Measurements from ENCODE around the gene FGF7. TPM values are rescaled to one million over a fixed set of nuclear protein-coding genes. Genes with fewer than 3 reads are reported as not detected.

Gene FGF7
- total RNA-seq, 4 donors from 2014 or later, result 102 to 240 (median 175) TPM

DNA sequence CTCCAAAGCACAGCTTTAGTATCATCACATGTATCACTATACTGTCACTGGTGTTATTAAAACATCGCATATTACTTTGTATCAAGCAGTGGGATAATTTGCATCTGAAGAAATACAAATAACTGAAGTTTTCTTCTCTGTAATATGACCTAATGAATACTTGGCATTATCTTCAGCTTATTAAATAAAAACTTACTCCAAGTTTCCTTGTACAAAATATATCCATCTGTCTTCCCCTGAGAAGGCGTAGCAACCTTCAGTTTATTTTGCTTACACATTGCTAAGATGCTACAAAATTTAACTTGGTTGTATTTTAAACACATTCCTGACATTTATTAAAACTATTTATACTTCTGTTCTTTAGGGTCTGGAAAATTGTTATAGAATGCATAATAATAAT is 13.7 kb downstream of the FGF7 start:
- TF ChIP-seq, protein P1, sequence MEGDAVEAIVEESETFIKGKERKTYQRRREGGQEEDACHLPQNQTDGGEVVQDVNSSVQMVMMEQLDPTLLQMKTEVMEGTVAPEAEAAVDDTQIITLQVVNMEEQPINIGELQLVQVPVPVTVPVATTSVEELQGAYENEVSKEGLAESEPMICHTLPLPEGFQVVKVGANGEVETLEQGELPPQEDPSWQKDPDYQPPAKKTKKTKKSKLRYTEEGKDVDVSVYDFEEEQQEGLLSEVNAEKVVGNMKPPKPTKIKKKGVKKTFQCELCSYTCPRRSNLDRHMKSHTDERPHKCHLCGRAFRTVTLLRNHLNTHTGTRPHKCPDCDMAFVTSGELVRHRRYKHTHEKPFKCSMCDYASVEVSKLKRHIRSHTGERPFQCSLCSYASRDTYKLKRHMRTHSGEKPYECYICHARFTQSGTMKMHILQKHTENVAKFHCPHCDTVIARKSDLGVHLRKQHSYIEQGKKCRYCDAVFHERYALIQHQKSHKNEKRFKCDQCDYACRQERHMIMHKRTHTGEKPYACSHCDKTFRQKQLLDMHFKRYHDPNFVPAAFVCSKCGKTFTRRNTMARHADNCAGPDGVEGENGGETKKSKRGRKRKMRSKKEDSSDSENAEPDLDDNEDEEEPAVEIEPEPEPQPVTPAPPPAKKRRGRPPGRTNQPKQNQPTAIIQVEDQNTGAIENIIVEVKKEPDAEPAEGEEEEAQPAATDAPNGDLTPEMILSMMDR (IDR thresholded peaks at IDR 0.05), result no peak
- no peak for TF ChIP-seq POLR2A (IDR thresholded peaks at IDR 0.05)
- TF ChIP-seq EP300 (IDR thresholded peaks at IDR 0.05), result no peak
- H3K27ac ChIP-seq, result peak overlapping the region in 2 of 4 donors; percentile 65 to 89

GRCh38 chr15:49438962-49439631 is 16.1 kb downstream of the FGF7 start:
- H3K4me1 ChIP-seq, result peaks cover 0 to 93% (median 31%) of the 10 kb centered on the region in 4 donors
- TF ChIP-seq POLR2A (IDR thresholded peaks at IDR 0.05) (no peak), EP300 (IDR thresholded peaks at IDR 0.05) (no peak)
- TF ChIP-seq, protein P1 (IDR thresholded peaks at IDR 0.05), result no peak
- peak overlapping the region; percentile 43 to 89 (median 58) for H3K27ac ChIP-seq
- no peaks in the 10 kb centered on the region for H3K27me3 ChIP-seq
- no peaks in the 10 kb centered on the region for H3K9me3 ChIP-seq
- no peaks in the 10 kb centered on the region for H3K36me3 ChIP-seq
- 20% methylated on average over 6 of the region's 6 CpGs for WGBS, 2 donors
- peak in 1 of 2 donors; percentile 14 for DNase-seq (ENCODE audit: low spot score in 2 of 2)
- no peak overlapping the region for H3K4me3 ChIP-seq

More for the DNA sequence above, 13.7 kb downstream of the FGF7 start:
- 48 to 60% methylated on average over 2 of the region's 2 CpGs for WGBS, 2 donors
- peaks cover 0 to 94% (median 23%) of the 10 kb centered on the region in 4 donors for H3K4me1 ChIP-seq
- DNase-seq (ENCODE audit: low spot score in 2 of 2), result no peak
- H3K27me3 ChIP-seq, result no peaks in the 10 kb centered on the region
- no peaks in the 10 kb centered on the region for H3K36me3 ChIP-seq
- no peak overlapping the region for H3K4me3 ChIP-seq
- no peaks in the 10 kb centered on the region for H3K9me3 ChIP-seq

- no peak overlapping the region for H3K4me3 ChIP-seq
- H3K27ac ChIP-seq, result peak overlapping the region; percentile 43 to 89 (median 58)
- peaks cover 0 to 92% (median 33%) of the 10 kb centered on the region in 4 donors for H3K4me1 ChIP-seq
- H3K36me3 ChIP-seq, result no peaks in the 10 kb centered on the region
- H3K27me3 ChIP-seq, result no peaks in the 10 kb centered on the region
- DNase-seq (ENCODE audit: low spot score in 2 of 2), result no peak
- H3K9me3 ChIP-seq, result no peaks in the 10 kb centered on the region
- WGBS, 2 donors, result 67% methylated on average over 5 of the region's 5 CpGs
- TF ChIP-seq EP300 (IDR thresholded peaks at IDR 0.05), result no peak
- no peak for TF ChIP-seq POLR2A (IDR thresholded peaks at IDR 0.05)
Observed at GRCh38 chr15:49439678-49440395, 16.8 kb downstream of the FGF7 start.

DNA sequence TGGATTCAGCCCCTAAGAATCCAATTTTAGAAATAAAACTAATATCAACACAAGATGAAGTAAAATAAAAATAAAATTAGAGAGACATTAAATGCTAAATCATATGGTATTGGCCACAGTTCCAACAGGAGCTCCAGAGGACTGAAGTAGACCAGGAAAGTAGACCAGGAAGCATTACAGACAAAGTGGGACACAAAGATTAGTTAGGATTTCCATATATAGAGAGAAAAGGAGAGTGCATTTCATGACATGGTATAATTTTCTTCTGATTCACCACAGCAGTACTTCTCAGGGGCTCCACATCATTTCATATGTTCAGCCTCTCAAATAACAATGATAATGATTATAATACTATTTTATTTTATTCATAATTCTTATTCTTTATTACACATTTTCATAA is 18.3 kb downstream of the FGF7 start:
- Histone ChIP-seq H3K27ac (peak overlapping the region in 2 of 4 donors; percentile 9 to 47), H3K4me1 (peaks cover 0 to 86% (median 30%) of the 10 kb centered on the region in 4 donors), H3K27me3 (no peaks in the 10 kb centered on the region), H3K4me3 (no peak overlapping the region), H3K9me3 (no peaks in the 10 kb centered on the region), H3K36me3 (no peaks in the 10 kb centered on the region)
- no peak for TF ChIP-seq EP300 (IDR thresholded peaks at IDR 0.05)
- TF ChIP-seq POLR2A (IDR thresholded peaks at IDR 0.05), result no peak
- TF ChIP-seq, protein P1 (IDR thresholded peaks at IDR 0.05), result no peak
- no peak for DNase-seq (ENCODE audit: low spot score in 2 of 2)

GRCh38 chr15:49441816-49442215 is 18.8 kb downstream of the FGF7 start:
- Histone ChIP-seq H3K4me1 (peaks cover 0 to 86% (median 30%) of the 10 kb centered on the region in 4 donors), H3K4me3 (no peak overlapping the region), H3K27ac (peak overlapping the region in 1 of 4 donors; percentile 61), H3K9me3 (no peaks in the 10 kb centered on the region), H3K36me3 (no peaks in the 10 kb centered on the region), H3K27me3 (no peaks in the 10 kb centered on the region)
- 62 to 71% methylated on average over 1 of the region's 1 CpG for WGBS, 2 donors
- no peak for DNase-seq (ENCODE audit: low spot score in 2 of 2)
- TF ChIP-seq POLR2A (IDR thresholded peaks at IDR 0.05) (no peak), EP300 (IDR thresholded peaks at IDR 0.05) (no peak)
- TF ChIP-seq, protein P1 (IDR thresholded peaks at IDR 0.05), result no peak
